HEK293 (cell line): ENCODE data around the gene FOXP3.

Experiments used
- CTCF ChIA-PET: fragments of 350-600 bp; formaldehyde crosslinking; extraction: SDS; loops from one replicate; lab custom pipeline; 2021; ENCODE audit warnings: antibody characterized with exemption; lab: Yijun Ruan, JAX
- POLR2A ChIA-PET: fragments of 300-600 bp; formaldehyde crosslinking; extraction: SDS; loops from one replicate; lab custom pipeline; 2020; ENCODE audit warnings: antibody characterized with exemption, inconsistent platforms; lab: Yijun Ruan, JAX
- H3K27ac ChIP-seq: fragments of 200-500 bp; sonication (Bioruptor generic); 2 replicates; pipeline ENCODE4 v1.5.1; 2014; ENCODE audit warnings: low read depth, low read length, control low read depth, inconsistent platforms; ENCODE audit errors: extremely low read depth
- H3K36me3 ChIP-seq, 2 experiments: fragments of 200-500 bp in 1 of 2; sonication (Bioruptor generic) in 1 of 2; 1 replicate in 1 of 2; 2 replicates in 1 of 2; pipeline ENCODE4 v1.5.1; 2014 to 2017; ENCODE audit warnings: inconsistent platforms in 2 of 2, low read length in 2 of 2; ENCODE audit not compliant: control insufficient read depth in 2 of 2, insufficient read depth in 1 of 2
- H3K4me1 ChIP-seq: fragments of 200-500 bp; sonication (Bioruptor generic); 2 replicates; pipeline ENCODE4 v1.5.1; 2014; ENCODE audit warnings: mild to moderate bottlenecking, low read length, inconsistent platforms; ENCODE audit not compliant: control insufficient read depth, insufficient read depth
- H3K4me3 ChIP-seq: 2 replicates; pipeline ENCODE4 v1.5.1; 2011; ENCODE audit warnings: low read depth, mild to moderate bottlenecking, control low read depth, low read length, moderate library complexity
- H3K9me3 ChIP-seq: fragments of 200-500 bp; sonication (Bioruptor generic); 2 replicates; pipeline ENCODE4 v1.5.1; 2014; ENCODE audit warnings: low read depth, low read length, inconsistent platforms; ENCODE audit not compliant: control insufficient read depth, insufficient read depth
- GLI2 ChIP-seq: fragments of 450-650 bp; formaldehyde crosslinking; IDR thresholded peaks from 2 replicates; pipeline ENCODE4; 2017; ENCODE audit warnings: missing biosample characterization, missing genetic modification characterization, low read depth, borderline replicate concordance
- HOXC10 ChIP-seq: sonication (generic); formaldehyde crosslinking; IDR thresholded peaks from 2 replicates; pipeline ENCODE4 v1.8.1; 2023; ENCODE audit warnings: mild to moderate bottlenecking, missing genetic modification reagents
- KLF10 ChIP-seq: fragments of 450-650 bp; IDR thresholded peaks from 2 replicates; pipeline ENCODE4 v1.5.1; 2018; ENCODE audit warnings: missing biosample characterization, mild to moderate bottlenecking, missing genetic modification characterization
- KLF7 ChIP-seq: fragments of 450-650 bp; formaldehyde crosslinking; IDR thresholded peaks from 2 replicates; pipeline ENCODE4 v1.5.1; 2016; ENCODE audit warnings: missing biosample characterization, missing genetic modification characterization, borderline replicate concordance
- KLF8 ChIP-seq: fragments of 450-650 bp; formaldehyde crosslinking; IDR thresholded peaks from 2 replicates; pipeline ENCODE4 v1.5.1; 2016; ENCODE audit warnings: missing biosample characterization, missing genetic modification characterization
- YY1 ChIP-seq: fragments of 450-650 bp; formaldehyde crosslinking; IDR thresholded peaks from 2 replicates; pipeline ENCODE4 v1.5.1; 2018; ENCODE audit warnings: missing biosample characterization, missing genetic modification characterization
- YY2 ChIP-seq: fragments of 450-650 bp; formaldehyde crosslinking; IDR thresholded peaks from 2 replicates; pipeline ENCODE4 v1.5.1; 2016; ENCODE audit warnings: missing biosample characterization, missing genetic modification characterization
- ZBTB17 ChIP-seq: fragments of 450-650 bp; formaldehyde crosslinking; IDR thresholded peaks from 2 replicates; pipeline ENCODE4 v1.5.1; 2016; ENCODE audit warnings: missing biosample characterization, missing genetic modification characterization
- ZFP69B ChIP-seq: fragments of 450-650 bp; formaldehyde crosslinking; IDR thresholded peaks from 2 replicates; pipeline ENCODE4 v1.5.1; 2016; ENCODE audit warnings: missing biosample characterization, missing genetic modification characterization
- ZNF23 ChIP-seq: fragments of 450-650 bp; formaldehyde crosslinking; IDR thresholded peaks from 2 replicates; pipeline ENCODE4 v1.5.1; 2016; ENCODE audit warnings: missing biosample characterization, missing genetic modification characterization, borderline replicate concordance
- ZNF274 ChIP-seq, 2 experiments: fragments of 200-500 bp in 1 of 2; fragments of 450-650 bp in 1 of 2; sonication (Bioruptor generic) in 1 of 2; formaldehyde crosslinking in 1 of 2; IDR thresholded peaks; 2 replicates each; pipeline versions ENCODE4 v1.5.1 to v1.6.1; 2014 to 2016; ENCODE audit warnings: borderline replicate concordance in 1 of 2, inconsistent platforms in 1 of 2, low read length in 1 of 2, missing biosample characterization in 1 of 2, missing genetic modification characterization in 1 of 2
- ZNF335 ChIP-seq: fragments of 450-650 bp; formaldehyde crosslinking; conservative IDR thresholded peaks from 2 replicates; pipeline ENCODE4 v1.5.1; 2016; ENCODE audit warnings: missing biosample characterization, missing genetic modification characterization
- ZNF596 ChIP-seq: fragments of 450-650 bp; IDR thresholded peaks from 2 replicates; pipeline ENCODE4 v1.5.0; 2018; ENCODE audit warnings: missing biosample characterization, mild to moderate bottlenecking, missing genetic modification characterization, moderate library complexity
- ZNF629 ChIP-seq: fragments of 450-650 bp; formaldehyde crosslinking; IDR thresholded peaks from 2 replicates; pipeline ENCODE4 v1.5.1; 2017; ENCODE audit warnings: missing biosample characterization, missing genetic modification characterization
- ZNF664 ChIP-seq: fragments of 450-650 bp; formaldehyde crosslinking; IDR thresholded peaks from 2 replicates; pipeline ENCODE4 v1.5.1; 2016; ENCODE audit warnings: missing biosample characterization, missing genetic modification characterization
- ZNF785 ChIP-seq: fragments of 450-650 bp; formaldehyde crosslinking; IDR thresholded peaks from 2 replicates; pipeline ENCODE4 v1.5.1; 2016; ENCODE audit warnings: missing biosample characterization, missing genetic modification characterization
- TF ChIP-seq, protein P1 (sequence below): fragments of 450-650 bp; formaldehyde crosslinking; IDR thresholded peaks from 2 replicates; pipeline ENCODE4 v1.5.0; 2017; ENCODE audit warnings: missing biosample characterization, missing genetic modification characterization, borderline replicate concordance
- TF ChIP-seq, protein P2 (sequence below): fragments of 450-650 bp; formaldehyde crosslinking; IDR thresholded peaks from 2 replicates; pipeline ENCODE4 v1.5.1; 2016; ENCODE audit warnings: missing biosample characterization, missing genetic modification characterization
- TF ChIP-seq, protein P3 (sequence below): fragments of 450-650 bp; formaldehyde crosslinking; IDR thresholded peaks from 2 replicates; pipeline ENCODE4 v1.5.1; 2017; ENCODE audit warnings: missing biosample characterization, missing genetic modification characterization
- TF ChIP-seq, protein P4 (sequence below): fragments of 450-650 bp; formaldehyde crosslinking; IDR thresholded peaks from 2 replicates; pipeline ENCODE4 v1.5.1; 2016; ENCODE audit warnings: missing biosample characterization, missing genetic modification characterization
- TF ChIP-seq, protein P5 (sequence below): fragments of 450-650 bp; formaldehyde crosslinking; optimal IDR thresholded peaks from 2 replicates; pipeline ENCODE3; 2016; ENCODE audit warnings: missing biosample characterization, mild to moderate bottlenecking, missing genetic modification characterization
- TF ChIP-seq, protein P6 (sequence below): fragments of 450-650 bp; formaldehyde crosslinking; IDR thresholded peaks from 2 replicates; pipeline ENCODE4 v1.5.1; 2016; ENCODE audit warnings: missing biosample characterization, missing genetic modification characterization, low read depth

FOXP3 gene

DNA sequence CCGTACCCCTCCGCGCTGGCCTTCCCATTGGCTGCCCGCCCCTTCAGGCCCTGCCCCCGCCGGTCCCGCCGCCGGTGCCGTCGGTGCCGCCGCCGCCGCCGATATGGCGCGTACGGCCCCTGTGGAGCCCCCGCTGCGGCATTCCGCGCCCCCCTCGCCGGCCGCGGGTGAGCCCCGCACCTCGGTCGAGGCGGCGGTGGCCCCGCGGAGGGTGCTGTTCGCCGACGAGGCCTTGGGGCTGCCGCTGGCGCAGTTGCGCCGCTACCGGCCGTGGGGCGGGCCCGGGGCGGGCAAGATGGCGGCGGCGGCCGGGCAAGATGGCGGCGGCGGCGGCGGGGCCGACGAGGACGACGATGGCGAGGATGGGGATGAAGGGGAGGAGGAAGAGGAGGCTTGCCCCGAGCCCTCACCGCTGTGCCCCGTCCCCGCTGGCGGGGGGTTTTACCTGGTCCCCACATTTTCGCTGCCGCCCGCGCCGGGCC, 5.3 kb upstream of the FOXP3 start, which contains the start of gene PPP1R3F (continued):
- TF ChIP-seq, protein P1, sequence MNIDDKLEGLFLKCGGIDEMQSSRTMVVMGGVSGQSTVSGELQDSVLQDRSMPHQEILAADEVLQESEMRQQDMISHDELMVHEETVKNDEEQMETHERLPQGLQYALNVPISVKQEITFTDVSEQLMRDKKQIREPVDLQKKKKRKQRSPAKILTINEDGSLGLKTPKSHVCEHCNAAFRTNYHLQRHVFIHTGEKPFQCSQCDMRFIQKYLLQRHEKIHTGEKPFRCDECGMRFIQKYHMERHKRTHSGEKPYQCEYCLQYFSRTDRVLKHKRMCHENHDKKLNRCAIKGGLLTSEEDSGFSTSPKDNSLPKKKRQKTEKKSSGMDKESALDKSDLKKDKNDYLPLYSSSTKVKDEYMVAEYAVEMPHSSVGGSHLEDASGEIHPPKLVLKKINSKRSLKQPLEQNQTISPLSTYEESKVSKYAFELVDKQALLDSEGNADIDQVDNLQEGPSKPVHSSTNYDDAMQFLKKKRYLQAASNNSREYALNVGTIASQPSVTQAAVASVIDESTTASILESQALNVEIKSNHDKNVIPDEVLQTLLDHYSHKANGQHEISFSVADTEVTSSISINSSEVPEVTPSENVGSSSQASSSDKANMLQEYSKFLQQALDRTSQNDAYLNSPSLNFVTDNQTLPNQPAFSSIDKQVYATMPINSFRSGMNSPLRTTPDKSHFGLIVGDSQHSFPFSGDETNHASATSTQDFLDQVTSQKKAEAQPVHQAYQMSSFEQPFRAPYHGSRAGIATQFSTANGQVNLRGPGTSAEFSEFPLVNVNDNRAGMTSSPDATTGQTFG: no peak
- TF ChIP-seq ZNF274 (IDR thresholded peaks at IDR 0.05; ENCODE audit: low read length) (no peak), ZNF274 (tag by site-specific recombination; IDR thresholded peaks at IDR 0.05; ENCODE audit: borderline replicate concordance) (no peak), ZNF596 (tag by site-specific recombination) (0 out of 2 replicates have a peak, but pooled peaks have one; percentile 37), HOXC10 (0 out of 2 replicates have a peak, but pooled peaks have one; percentile 48), KLF7 (no peak), ZNF785 (tag by site-specific recombination) (0 out of 2 replicates have a peak, but pooled peaks have one; percentile 15), ZFP69B (tag by site-specific recombination) (no peak), KLF10 (peak; percentile 7; the same call in 1 of the 2 replicates), YY1 (tag by site-specific recombination) (peak; percentile 86)
- TF ChIP-seq, protein P2, sequence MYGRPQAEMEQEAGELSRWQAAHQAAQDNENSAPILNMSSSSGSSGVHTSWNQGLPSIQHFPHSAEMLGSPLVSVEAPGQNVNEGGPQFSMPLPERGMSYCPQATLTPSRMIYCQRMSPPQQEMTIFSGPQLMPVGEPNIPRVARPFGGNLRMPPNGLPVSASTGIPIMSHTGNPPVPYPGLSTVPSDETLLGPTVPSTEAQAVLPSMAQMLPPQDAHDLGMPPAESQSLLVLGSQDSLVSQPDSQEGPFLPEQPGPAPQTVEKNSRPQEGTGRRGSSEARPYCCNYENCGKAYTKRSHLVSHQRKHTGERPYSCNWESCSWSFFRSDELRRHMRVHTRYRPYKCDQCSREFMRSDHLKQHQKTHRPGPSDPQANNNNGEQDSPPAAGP (tag by site-specific recombination): no peak
- TF ChIP-seq, protein P3, sequence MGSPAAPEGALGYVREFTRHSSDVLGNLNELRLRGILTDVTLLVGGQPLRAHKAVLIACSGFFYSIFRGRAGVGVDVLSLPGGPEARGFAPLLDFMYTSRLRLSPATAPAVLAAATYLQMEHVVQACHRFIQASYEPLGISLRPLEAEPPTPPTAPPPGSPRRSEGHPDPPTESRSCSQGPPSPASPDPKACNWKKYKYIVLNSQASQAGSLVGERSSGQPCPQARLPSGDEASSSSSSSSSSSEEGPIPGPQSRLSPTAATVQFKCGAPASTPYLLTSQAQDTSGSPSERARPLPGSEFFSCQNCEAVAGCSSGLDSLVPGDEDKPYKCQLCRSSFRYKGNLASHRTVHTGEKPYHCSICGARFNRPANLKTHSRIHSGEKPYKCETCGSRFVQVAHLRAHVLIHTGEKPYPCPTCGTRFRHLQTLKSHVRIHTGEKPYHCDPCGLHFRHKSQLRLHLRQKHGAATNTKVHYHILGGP (tag by site-specific recombination): no peak

DNA sequence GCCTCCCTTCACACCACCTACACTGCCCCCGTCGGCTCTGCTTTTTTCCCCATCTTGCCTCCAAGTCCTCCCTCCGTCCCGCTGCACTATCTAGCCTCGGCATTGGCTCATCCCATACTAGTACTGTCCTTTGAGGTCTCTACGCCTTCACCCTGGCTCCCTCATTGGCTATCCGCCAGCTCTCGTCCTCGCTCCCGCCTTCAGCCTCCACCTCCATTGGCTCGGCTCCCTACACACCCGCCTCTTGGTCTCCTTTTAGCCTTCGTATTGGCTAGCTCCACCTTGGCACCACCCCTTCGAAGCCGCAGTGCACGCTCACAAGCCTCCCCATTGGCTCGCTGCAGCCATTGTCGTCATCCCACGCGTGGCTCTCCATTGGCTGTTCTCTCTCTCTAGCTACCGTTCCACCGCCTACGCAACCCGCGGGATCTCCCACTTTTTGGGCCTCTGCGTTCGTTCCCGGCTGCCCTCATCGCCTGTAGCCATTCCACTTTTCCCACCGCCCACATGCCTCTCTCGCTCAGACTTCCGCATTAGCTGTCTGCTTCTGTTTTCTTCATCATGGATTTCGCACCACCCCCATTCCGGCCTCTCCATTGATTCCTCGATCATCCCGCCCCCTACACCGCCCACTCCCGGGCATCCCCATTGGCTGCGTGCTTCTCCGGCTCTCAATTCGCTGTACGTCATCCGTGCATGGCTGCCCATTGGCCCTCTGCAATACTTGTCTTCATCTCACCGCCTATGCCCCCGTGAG, 4.7 kb upstream of the FOXP3 start:
- Histone ChIP-seq H3K27ac (peak overlapping the region; percentile 87), H3K4me1 (no peaks in the 10 kb centered on the region; the same call in 1 of the 2 replicates), H3K36me3 (peaks cover 0 to 3% of the 10 kb centered on the region in 2 experiments; a peak in 1 of 3 replicates), H3K9me3 (no peaks in the 10 kb centered on the region), H3K4me3 (peak overlapping the region; percentile 73)
- ChIA-PET CTCF (interaction anchor here (0.8 to 1.4 kb wide), 3 partner anchors 22 to 570 kb away, joined by 3 to 5 read pairs (median 4); no protein-coding TSS in a partner anchor), POLR2A (interaction anchor here (0.8 to 2.2 kb wide), 14 partner anchors 10 to 532 kb away, joined by 3 to 31 read pairs (median 5); partner anchors contain the start of genes HDAC6, PLP2 and TFE3)
- TF ChIP-seq ZNF335 (tag by site-specific recombination) (peak; percentile 99), KLF10 (0 out of 2 replicates have a peak, but pooled peaks have one; percentile 40), YY2 (peak; percentile 81), ZNF664 (tag by site-specific recombination) (no peak), ZNF629 (peak; percentile 85), ZBTB17 (tag by site-specific recombination) (peak; percentile 80), KLF8 (tag by site-specific recombination) (0 out of 2 replicates have a peak, but pooled peaks have one; percentile 31), GLI2 (tag by site-specific recombination) (no peak), ZNF23 (no peak)
- TF ChIP-seq, protein P4, sequence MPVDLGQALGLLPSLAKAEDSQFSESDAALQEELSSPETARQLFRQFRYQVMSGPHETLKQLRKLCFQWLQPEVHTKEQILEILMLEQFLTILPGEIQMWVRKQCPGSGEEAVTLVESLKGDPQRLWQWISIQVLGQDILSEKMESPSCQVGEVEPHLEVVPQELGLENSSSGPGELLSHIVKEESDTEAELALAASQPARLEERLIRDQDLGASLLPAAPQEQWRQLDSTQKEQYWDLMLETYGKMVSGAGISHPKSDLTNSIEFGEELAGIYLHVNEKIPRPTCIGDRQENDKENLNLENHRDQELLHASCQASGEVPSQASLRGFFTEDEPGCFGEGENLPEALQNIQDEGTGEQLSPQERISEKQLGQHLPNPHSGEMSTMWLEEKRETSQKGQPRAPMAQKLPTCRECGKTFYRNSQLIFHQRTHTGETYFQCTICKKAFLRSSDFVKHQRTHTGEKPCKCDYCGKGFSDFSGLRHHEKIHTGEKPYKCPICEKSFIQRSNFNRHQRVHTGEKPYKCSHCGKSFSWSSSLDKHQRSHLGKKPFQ (tag by site-specific recombination): no peak; the same call in 1 of the 2 replicates
- TF ChIP-seq, protein P5, sequence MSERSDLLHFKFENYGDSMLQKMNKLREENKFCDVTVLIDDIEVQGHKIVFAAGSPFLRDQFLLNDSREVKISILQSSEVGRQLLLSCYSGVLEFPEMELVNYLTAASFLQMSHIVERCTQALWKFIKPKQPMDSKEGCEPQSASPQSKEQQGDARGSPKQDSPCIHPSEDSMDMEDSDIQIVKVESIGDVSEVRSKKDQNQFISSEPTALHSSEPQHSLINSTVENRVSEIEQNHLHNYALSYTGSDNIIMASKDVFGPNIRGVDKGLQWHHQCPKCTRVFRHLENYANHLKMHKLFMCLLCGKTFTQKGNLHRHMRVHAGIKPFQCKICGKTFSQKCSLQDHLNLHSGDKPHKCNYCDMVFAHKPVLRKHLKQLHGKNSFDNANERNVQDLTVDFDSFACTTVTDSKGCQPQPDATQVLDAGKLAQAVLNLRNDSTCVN (tag by site-specific recombination): peak; percentile 58
- TF ChIP-seq, protein P6, sequence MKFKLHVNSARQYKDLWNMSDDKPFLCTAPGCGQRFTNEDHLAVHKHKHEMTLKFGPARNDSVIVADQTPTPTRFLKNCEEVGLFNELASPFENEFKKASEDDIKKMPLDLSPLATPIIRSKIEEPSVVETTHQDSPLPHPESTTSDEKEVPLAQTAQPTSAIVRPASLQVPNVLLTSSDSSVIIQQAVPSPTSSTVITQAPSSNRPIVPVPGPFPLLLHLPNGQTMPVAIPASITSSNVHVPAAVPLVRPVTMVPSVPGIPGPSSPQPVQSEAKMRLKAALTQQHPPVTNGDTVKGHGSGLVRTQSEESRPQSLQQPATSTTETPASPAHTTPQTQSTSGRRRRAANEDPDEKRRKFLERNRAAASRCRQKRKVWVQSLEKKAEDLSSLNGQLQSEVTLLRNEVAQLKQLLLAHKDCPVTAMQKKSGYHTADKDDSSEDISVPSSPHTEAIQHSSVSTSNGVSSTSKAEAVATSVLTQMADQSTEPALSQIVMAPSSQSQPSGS (tag by site-specific recombination): peak; percentile 84
